B cell (primary cell): ENCODE measurements around the gene MR1. TPM values are rescaled to one million over a fixed set of nuclear protein-coding genes. Genes with fewer than 3 reads are reported as not detected.
A peak's percentile ranks its signal among the peaks of the same experiment; 100 is the strongest.

Experiments
- ATAC-seq: fragments of 200-7000 bp; cut with Tn5 transposase; one replicate; pipeline ENCODE4 v1.10.0; 2021; ENCODE audit warnings: low read depth, mild to moderate bottlenecking, moderate number of reproducible peaks, moderate library complexity
- CTCF ChIA-PET: fragments of 350-600 bp; sonication (Branson Sonifier 250); formaldehyde crosslinking; loops from one replicate; lab custom pipeline; 2021; ENCODE audit warnings: antibody characterized with exemption, inconsistent platforms; lab: Charles Lee
- POLR2A ChIA-PET: fragments of 350-600 bp; sonication (Branson Sonifier 250); formaldehyde crosslinking; loops from one replicate; lab custom pipeline; 2021; ENCODE audit warnings: antibody characterized with exemption; lab: Charles Lee
- DNase-seq: peaks from one replicate; pipeline ENCODE4 v3.0.0; 2013
- H2AFZ ChIP-seq: 2 replicates; pipeline ENCODE4 v1.6.1; 2012; ENCODE audit warnings: mild to moderate bottlenecking, low read depth, low read length; ENCODE audit not compliant: insufficient read depth, poor library complexity, severe bottlenecking
- H3K27ac ChIP-seq, 2 donors: 1 replicate in 1 of 2; 2 replicates in 1 of 2; pipeline ENCODE4 v1.5.1; 2012 to 2013; ENCODE audit warnings: low read length in 2 of 2, mild to moderate bottlenecking in 2 of 2, moderate library complexity in 1 of 2
- H3K27me3 ChIP-seq, 4 experiments: fragments of 200-600 bp in 1 of 4; sonication (generic) in 1 of 4; replicated peaks in 1 of 4; 1 replicate in 2 of 4; 2 replicates in 2 of 4; pipeline versions ENCODE4 v1.6.1 to v1.7.0; 2013 to 2016; ENCODE audit warnings: low read length in 3 of 4, mild to moderate bottlenecking in 2 of 4, mixed read lengths in 1 of 4, moderate library complexity in 1 of 4; ENCODE audit not compliant: insufficient read depth in 4 of 4, control insufficient read depth in 3 of 4; ENCODE audit errors: control extremely low read depth in 1 of 4
- H3K36me3 ChIP-seq, 2 experiments: replicated peaks in 1 of 2; 1 replicate in 1 of 2; 2 replicates in 1 of 2; pipeline versions ENCODE4 v1.6.1 to v1.7.1; 2013; ENCODE audit warnings: low read length in 1 of 2; ENCODE audit not compliant: insufficient read depth in 2 of 2, control insufficient read depth in 1 of 2; ENCODE audit errors: control extremely low read depth in 1 of 2, extremely low read depth in 1 of 2
- H3K4me1 ChIP-seq, 2 donors: fragments of 200-600 bp in 1 of 2; sonication (generic) in 1 of 2; 1 replicate in 1 of 2; 2 replicates in 1 of 2; pipeline versions ENCODE4 v1.5.1 to v1.6.1; 2013 to 2017; ENCODE audit warnings: low read length in 2 of 2; ENCODE audit not compliant: control insufficient read depth in 2 of 2, insufficient read depth in 2 of 2
- H3K4me2 ChIP-seq: replicated peaks from 2 replicates; pipeline ENCODE3; 2012; ENCODE audit warnings: mild to moderate bottlenecking, low read depth, low read length; ENCODE audit not compliant: poor library complexity, severe bottlenecking
- H3K4me3 ChIP-seq, 5 experiments: fragments of 200-600 bp in 1 of 5; sonication (generic) in 1 of 5; 1 replicate in 3 of 5; 2 replicates in 2 of 5; pipeline versions ENCODE4 v1.5.1 to v1.7.0; 2011 to 2016; ENCODE audit warnings: low read length in 4 of 5, mild to moderate bottlenecking in 4 of 5, low read depth in 2 of 5, control low read depth in 1 of 5, moderate library complexity in 1 of 5; ENCODE audit not compliant: insufficient read depth in 1 of 5; ENCODE audit errors: control extremely low read depth in 1 of 5, extremely low read depth in 1 of 5
- H3K79me2 ChIP-seq: fragments of 200-600 bp; sonication (generic); one replicate; pipeline ENCODE4 v1.6.0; 2016; ENCODE audit warnings: low read length; ENCODE audit not compliant: control insufficient read depth, insufficient read depth
- H3K9ac ChIP-seq: fragments of 200-600 bp; sonication (generic); 2 replicates; pipeline ENCODE4 v1.6.1; 2017; ENCODE audit warnings: mild to moderate bottlenecking, low read length, moderate library complexity
- H3K9me3 ChIP-seq, 3 donors: one replicate each; pipeline versions ENCODE4 v1.6.1 to v1.7.1; 2013; ENCODE audit warnings: low read length in 2 of 3; ENCODE audit not compliant: control insufficient read depth in 2 of 3, insufficient read depth in 1 of 3; ENCODE audit errors: control extremely low read depth in 1 of 3
- H4K20me1 ChIP-seq: 2 replicates; pipeline ENCODE4 v1.6.0; 2012; ENCODE audit warnings: mild to moderate bottlenecking, low read length; ENCODE audit not compliant: insufficient read depth, control insufficient read depth, poor library complexity, severe bottlenecking
- H3K27ac Mint-ChIP-seq: one replicate; pipeline ENCODE4 v1.8.0; 2021; ENCODE audit warnings: mixed read lengths
- H3K27me3 Mint-ChIP-seq: one replicate; pipeline ENCODE4 v1.8.0; 2021; ENCODE audit warnings: mixed read lengths
- H3K4me1 Mint-ChIP-seq: one replicate; pipeline ENCODE4 v1.8.0; 2021; ENCODE audit warnings: mixed read lengths
- H3K4me3 Mint-ChIP-seq: one replicate; pipeline ENCODE4 v1.8.0; 2021; ENCODE audit warnings: mixed read lengths
- H3K9me3 Mint-ChIP-seq: one replicate; pipeline ENCODE4 v1.8.0; 2022; ENCODE audit warnings: mixed read lengths; ENCODE audit not compliant: insufficient read depth
- EZH2 ChIP-seq: IDR thresholded peaks from 2 replicates; pipeline ENCODE4 v1.6.1; 2012; ENCODE audit warnings: borderline replicate concordance, low read depth, mild to moderate bottlenecking, moderate library complexity, low read length; ENCODE audit not compliant: insufficient read depth, poor library complexity, severe bottlenecking
- WGBS: methylation state at CpG from one replicate; pipeline ENCODE4 v1.1.5; 2013; ENCODE audit warnings: missing lambda C conversion rate; ENCODE audit not compliant: insufficient coverage; 5-methylcytosine and 5-hydroxymethylcytosine counted together
- intact Hi-C: fragments of 100-400 bp; cut with micrococcal nuclease; formaldehyde crosslinking; loops from one replicate; pipeline ENCODE4 v1.10.0; 2022
- polyA plus RNA-seq: library from polyadenylated mRNA; depleted of rRNA; stranded (reverse); fragments of >200 nt; gene quantifications from 2 replicates; pipeline ENCODE4 v1.2.3, GENCODE V29; 2012
- total RNA-seq, 2 donors: library from RNA; stranded (reverse); fragments of 120-200 nt in 1 of 2; gene quantifications; 1 replicate in 1 of 2; 2 replicates in 1 of 2; pipeline versions ENCODE4 v1.2.3 to v1.2.4, GENCODE V29; 2013 to 2022
- TF ChIP-seq, protein P1 (sequence below): fragments of 200-600 bp; IDR thresholded peaks from one replicate; pipeline ENCODE4 v1.8.0; 2022; ENCODE audit warnings: antibody characterized with exemption, mild to moderate bottlenecking

MR1 gene
- total and polyA plus RNA-seq, 2 donors (not counting 1 experiment from before 2014, with no cell fraction given) = 9.5 to 28.2 TPM

DNA sequence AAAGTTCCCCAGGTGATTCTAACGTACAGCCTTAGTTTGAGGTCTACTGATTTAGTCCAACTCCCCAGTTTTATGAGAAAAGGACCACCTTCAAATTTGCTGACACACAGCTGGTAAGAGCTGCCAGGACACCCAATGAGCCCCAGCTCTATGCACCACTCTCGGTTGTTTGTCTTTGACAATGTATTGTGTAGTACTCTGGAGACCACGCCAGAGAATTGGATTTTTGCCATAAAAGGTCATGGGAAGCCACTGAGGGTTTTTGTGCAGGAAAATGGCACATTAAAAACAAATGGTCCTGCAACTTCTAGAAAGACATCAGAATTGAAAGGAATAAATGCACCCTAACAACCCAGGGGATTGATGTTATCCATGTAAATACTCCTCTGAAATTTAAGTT is 47.6 kb downstream of the MR1 start:
- Histone ChIP-seq H3K4me1 (peaks cover 6 to 9% of the 10 kb centered on the region in 2 donors), H4K20me1 (no peaks in the 10 kb centered on the region), H3K9me3 (no peaks in the 10 kb centered on the region), H3K79me2 (peaks cover 13% of the 10 kb centered on the region), H2AFZ (no peak overlapping the region), H3K4me3 (no peak overlapping the region), H3K27ac (no peak overlapping the region), H3K27me3 (peaks cover 0 to 7% (median 0%) of the 10 kb centered on the region in 4 experiments), H3K36me3 (no peaks in the 10 kb centered on the region), H3K4me2 (no peak overlapping the region), H3K9ac (no peak overlapping the region)
- Mint-ChIP-seq H3K27ac (no peak overlapping the region), H3K4me3 (no peak overlapping the region), H3K4me1 (peaks cover 11% of the 10 kb centered on the region), H3K9me3 (no peaks in the 10 kb centered on the region), H3K27me3 (peaks cover 22% of the 10 kb centered on the region)
- 71% methylated on average over 2 of the region's 3 CpGs for WGBS
- intact Hi-C loops = loop anchor here (5.0 kb wide), 1 partner anchor 564 kb away; no protein-coding TSS in a partner anchor
- ATAC-seq (no peak), DNase-seq (no peak)
- no peak for TF ChIP-seq EZH2
- TF ChIP-seq, protein P1, sequence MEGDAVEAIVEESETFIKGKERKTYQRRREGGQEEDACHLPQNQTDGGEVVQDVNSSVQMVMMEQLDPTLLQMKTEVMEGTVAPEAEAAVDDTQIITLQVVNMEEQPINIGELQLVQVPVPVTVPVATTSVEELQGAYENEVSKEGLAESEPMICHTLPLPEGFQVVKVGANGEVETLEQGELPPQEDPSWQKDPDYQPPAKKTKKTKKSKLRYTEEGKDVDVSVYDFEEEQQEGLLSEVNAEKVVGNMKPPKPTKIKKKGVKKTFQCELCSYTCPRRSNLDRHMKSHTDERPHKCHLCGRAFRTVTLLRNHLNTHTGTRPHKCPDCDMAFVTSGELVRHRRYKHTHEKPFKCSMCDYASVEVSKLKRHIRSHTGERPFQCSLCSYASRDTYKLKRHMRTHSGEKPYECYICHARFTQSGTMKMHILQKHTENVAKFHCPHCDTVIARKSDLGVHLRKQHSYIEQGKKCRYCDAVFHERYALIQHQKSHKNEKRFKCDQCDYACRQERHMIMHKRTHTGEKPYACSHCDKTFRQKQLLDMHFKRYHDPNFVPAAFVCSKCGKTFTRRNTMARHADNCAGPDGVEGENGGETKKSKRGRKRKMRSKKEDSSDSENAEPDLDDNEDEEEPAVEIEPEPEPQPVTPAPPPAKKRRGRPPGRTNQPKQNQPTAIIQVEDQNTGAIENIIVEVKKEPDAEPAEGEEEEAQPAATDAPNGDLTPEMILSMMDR = no peak
- CTCF ChIA-PET = interaction anchor here (0.9 to 4.4 kb wide), 4 partner anchors 19 to 71 kb away, joined by 3 to 54 read pairs (median 4); no protein-coding TSS in a partner anchor
- POLR2A ChIA-PET = interaction anchor here (0.6 kb wide), 1 partner anchor 18 kb away, joined by 9 read pairs; no protein-coding TSS in a partner anchor

DNA sequence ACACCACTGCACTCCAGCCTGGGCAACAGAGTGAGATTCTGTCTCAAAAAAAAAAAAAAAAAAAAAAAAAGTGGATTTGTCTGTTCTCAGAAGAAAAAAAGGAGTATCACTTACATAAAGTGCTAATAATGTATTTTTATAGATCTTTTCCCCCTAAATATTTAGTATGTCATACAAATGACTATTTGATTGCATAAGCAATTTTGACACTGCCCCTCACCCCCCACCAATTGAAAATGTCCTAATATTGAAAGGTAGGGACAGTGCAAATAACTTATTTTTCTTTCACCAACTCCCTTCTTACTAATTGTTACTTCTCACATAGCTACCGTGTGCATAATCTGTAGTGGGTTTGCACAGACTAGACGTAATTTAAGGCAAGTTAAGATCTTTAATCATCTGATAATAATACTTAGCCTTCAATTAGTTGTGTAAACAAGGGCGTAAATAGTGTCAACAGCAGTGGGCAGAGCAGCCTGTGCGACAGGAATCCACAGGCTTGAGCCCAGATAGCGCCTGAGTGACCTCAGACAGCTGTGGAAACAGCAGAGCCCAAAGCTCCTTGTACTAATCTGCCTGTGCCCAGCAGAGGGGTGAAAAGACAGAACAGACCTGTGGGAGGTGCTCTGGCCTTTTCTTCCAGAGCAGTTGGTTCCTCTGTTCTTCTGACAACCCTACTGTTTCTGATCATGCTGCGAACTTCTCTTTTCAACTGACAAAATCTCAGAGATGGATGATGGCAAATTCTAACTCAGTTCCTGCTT is 50.2 kb downstream of the MR1 start:
- ATAC-seq (peak; percentile 39), DNase-seq (peak; percentile 84)
- Histone ChIP-seq H3K4me2 (peak overlapping the region; percentile 10), H3K9me3 (no peaks in the 10 kb centered on the region), H4K20me1 (no peaks in the 10 kb centered on the region), H3K27ac (no peak overlapping the region), H3K9ac (no peak overlapping the region), H3K4me3 (no peak overlapping the region), H3K79me2 (peaks cover 25% of the 10 kb centered on the region), H2AFZ (no peak overlapping the region), H3K27me3 (no peaks in the 10 kb centered on the region), H3K4me1 (peaks cover 21 to 26% of the 10 kb centered on the region in 2 donors), H3K36me3 (no peaks in the 10 kb centered on the region)
- WGBS = 25% methylated on average over 3 of the region's 6 CpGs
- POLR2A ChIA-PET = interaction anchor here (0.7 to 1.1 kb wide), 5 partner anchors 19 to 59 kb away, joined by 3 to 11 read pairs (median 3); no protein-coding TSS in a partner anchor
- intact Hi-C loops = loop anchor here (1.0 to 5.0 kb wide), 6 partner anchors 45 to 567 kb away; no protein-coding TSS in a partner anchor
- CTCF ChIA-PET = interaction anchor here (0.6 to 11.8 kb wide), 27 partner anchors 12 to 569 kb away, joined by 3 to 672 read pairs (median 4); partner anchors contain the start of gene STX6
- H3K9me3 Mint-ChIP-seq = no peaks in the 10 kb centered on the region
- no peak overlapping the region for H3K27ac Mint-ChIP-seq
- TF ChIP-seq, protein P1 = peak; percentile 76
- no peak for TF ChIP-seq EZH2
- H3K4me1 Mint-ChIP-seq = peaks cover 24% of the 10 kb centered on the region
- peaks cover 5% of the 10 kb centered on the region for H3K27me3 Mint-ChIP-seq
- H3K4me3 Mint-ChIP-seq = no peak overlapping the region
